Smooth muscle cell (in vitro differentiated cells): ENCODE measurements around the gene SLIT3. TPM values are rescaled to one million over a fixed set of nuclear protein-coding genes. Genes with fewer than 3 reads are reported as not detected.
A peak's percentile ranks its signal among the peaks of the same experiment; 100 is the strongest.

Source experiments
- DNase-seq: peaks from one replicate; lab custom pipeline; 2025; ENCODE audit not compliant: unreplicated experiment; lab: John Stamatoyannopoulos, UW
- H2AFZ ChIP-seq: fragments of 200-600 bp; sonication (generic); 2 replicates; pipeline ENCODE4 v1.6.0; 2016; ENCODE audit warnings: antibody characterized with exemption, low read depth, mild to moderate bottlenecking
- H3F3A ChIP-seq: fragments of 200-600 bp; sonication (generic); 2 replicates; pipeline ENCODE4 v1.6.0; 2017; ENCODE audit warnings: antibody characterized with exemption, low read depth
- H3K27ac ChIP-seq: fragments of 200-600 bp; sonication (generic); 2 replicates; pipeline ENCODE4 v1.5.1; 2016; ENCODE audit warnings: low read depth, mild to moderate bottlenecking
- H3K27me3 ChIP-seq: fragments of 200-600 bp; sonication (generic); 2 replicates; pipeline ENCODE4 v1.6.1; 2016; ENCODE audit warnings: low read depth, mild to moderate bottlenecking
- H3K36me3 ChIP-seq: fragments of 200-600 bp; sonication (generic); 2 replicates; pipeline ENCODE4 v1.5.1; 2016; ENCODE audit warnings: low read depth
- H3K4me1 ChIP-seq: fragments of 200-600 bp; sonication (generic); 2 replicates; pipeline ENCODE4 v1.5.1; 2016; ENCODE audit warnings: low read depth
- H3K4me2 ChIP-seq: fragments of 200-600 bp; sonication (generic); 2 replicates; pipeline ENCODE4 v1.6.0; 2016; ENCODE audit warnings: mild to moderate bottlenecking
- H3K4me3 ChIP-seq: fragments of 200-600 bp; sonication (generic); 2 replicates; pipeline ENCODE4 v1.5.1; 2016; ENCODE audit warnings: mild to moderate bottlenecking
- H3K79me2 ChIP-seq: fragments of 200-600 bp; sonication (generic); 2 replicates; pipeline ENCODE4 v1.6.0; 2016; ENCODE audit warnings: low read depth, mild to moderate bottlenecking
- H3K9ac ChIP-seq: fragments of 200-600 bp; sonication (generic); 2 replicates; pipeline ENCODE4 v1.6.0; 2016; ENCODE audit warnings: low read depth
- H3K9me3 ChIP-seq: fragments of 200-600 bp; sonication (generic); replicated peaks from 2 replicates; pipeline ENCODE4 v1.5.1; 2016; ENCODE audit warnings: low read depth
- H4K20me1 ChIP-seq: fragments of 200-600 bp; sonication (generic); 2 replicates; pipeline ENCODE4 v1.6.0; 2016; ENCODE audit warnings: low read depth
- CTCF ChIP-seq: fragments of 200-600 bp; sonication (generic); IDR thresholded peaks from 2 replicates; pipeline ENCODE4 v1.5.1; 2017; ENCODE audit warnings: borderline replicate concordance, mild to moderate bottlenecking, antibody characterized with exemption; ENCODE audit not compliant: insufficient read depth, poor library complexity, severe bottlenecking
- WGBS: methylation state at CpG from one replicate; pipeline ENCODE4 v1.1.7; 2016; ENCODE audit warnings: low lambda C conversion rate; 5-methylcytosine and 5-hydroxymethylcytosine counted together
- polyA plus RNA-seq: library from polyadenylated mRNA; unstranded; fragments of >200 nt; fragmentation: Nextera tagmentation; extraction: Ambion mirVana; gene quantifications from 2 replicates; pipeline ENCODE4 v1.2.1, GENCODE V29; 2016
- total RNA-seq: library from RNA; depleted of rRNA; stranded (reverse); fragments of >200 nt; gene quantifications from 2 replicates; pipeline ENCODE4 v1.2.3, GENCODE V29; 2014

Gene SLIT3
- total and polyA plus RNA-seq, 2 experiments from 2014 or later = 25.4 to 29.5 TPM

GRCh38 chr5:169089343-169089742 is 211.6 kb downstream of the SLIT3 start:
- peaks cover 6% of the 10 kb centered on the region for H4K20me1 ChIP-seq
- peaks cover 27% of the 10 kb centered on the region for H3K4me1 ChIP-seq
- H3K9ac ChIP-seq = no peak overlapping the region
- H3F3A ChIP-seq = no peaks in the 10 kb centered on the region
- no peak for DNase-seq
- 93% methylated on average over 3 of the region's 3 CpGs for WGBS
- H3K4me2 ChIP-seq = no peak overlapping the region
- H3K36me3 ChIP-seq = no peaks in the 10 kb centered on the region
- H3K4me3 ChIP-seq = no peak overlapping the region
- no peak overlapping the region for H2AFZ ChIP-seq
- TF ChIP-seq CTCF = peak; percentile 12
- no peaks in the 10 kb centered on the region for H3K27me3 ChIP-seq
- no peaks in the 10 kb centered on the region for H3K79me2 ChIP-seq
- no peaks in the 10 kb centered on the region for H3K9me3 ChIP-seq
- no peak overlapping the region for H3K27ac ChIP-seq

- WGBS = 84% methylated on average over 11 of the region's 11 CpGs
- Histone ChIP-seq H3K9me3 (no peaks in the 10 kb centered on the region), H3K4me3 (no peak overlapping the region), H3K4me2 (no peak overlapping the region), H3F3A (no peaks in the 10 kb centered on the region), H3K79me2 (no peaks in the 10 kb centered on the region), H3K27ac (no peak overlapping the region), H3K27me3 (no peaks in the 10 kb centered on the region), H3K9ac (no peak overlapping the region), H4K20me1 (peaks cover 6% of the 10 kb centered on the region), H2AFZ (no peak overlapping the region), H3K4me1 (peaks cover 27% of the 10 kb centered on the region), H3K36me3 (no peaks in the 10 kb centered on the region)
- DNase-seq = no peak
- TF ChIP-seq CTCF = no peak
Measured at GRCh38 chr5:169088028-169088725, 212.8 kb downstream of the SLIT3 start.

GRCh38 chr5:169085636-169086035 is 215.3 kb downstream of the SLIT3 start:
- H3K9ac ChIP-seq = no peak overlapping the region
- 75% methylated on average over 8 of the region's 8 CpGs for WGBS
- no peaks in the 10 kb centered on the region for H3F3A ChIP-seq
- TF ChIP-seq CTCF = no peak
- H3K27ac ChIP-seq = no peak overlapping the region
- H3K4me2 ChIP-seq = no peak overlapping the region
- H2AFZ ChIP-seq = no peak overlapping the region
- H3K4me1 ChIP-seq = peaks cover 33% of the 10 kb centered on the region
- no peaks in the 10 kb centered on the region for H3K27me3 ChIP-seq
- no peak for DNase-seq
- H3K4me3 ChIP-seq = no peak overlapping the region
- H3K36me3 ChIP-seq = no peaks in the 10 kb centered on the region
- H3K79me2 ChIP-seq = no peaks in the 10 kb centered on the region
- no peaks in the 10 kb centered on the region for H3K9me3 ChIP-seq
- H4K20me1 ChIP-seq = peaks cover 13% of the 10 kb centered on the region

GRCh38 chr5:169085212-169085611 is 215.7 kb downstream of the SLIT3 start:
- Histone ChIP-seq H3K4me1 (peaks cover 34% of the 10 kb centered on the region), H3K79me2 (no peaks in the 10 kb centered on the region), H3K27me3 (no peaks in the 10 kb centered on the region), H3K9ac (no peak overlapping the region), H3K27ac (no peak overlapping the region), H4K20me1 (peaks cover 13% of the 10 kb centered on the region), H3K9me3 (no peaks in the 10 kb centered on the region), H3F3A (no peaks in the 10 kb centered on the region), H2AFZ (no peak overlapping the region), H3K4me3 (no peak overlapping the region), H3K4me2 (no peak overlapping the region), H3K36me3 (no peaks in the 10 kb centered on the region)
- no peak for DNase-seq
- 64% methylated on average over 4 of the region's 4 CpGs for WGBS
- TF ChIP-seq CTCF = no peak
